Thymus (tissue), 11 donors: ENCODE measurements around the gene EIF4E1B. TPM values are rescaled to one million over a fixed set of nuclear protein-coding genes. Genes with fewer than 3 reads are reported as not detected.

Experiments
- DNase-seq, 9 donors: peaks; one replicate each; pipeline ENCODE4 v3.0.0-alpha.2; 2013; ENCODE audit warnings: low spot score in 9 of 9, low read depth in 6 of 9, missing footprints in 1 of 9
- H3K27ac ChIP-seq, 2 donors: one replicate each; pipeline ENCODE4 v1.5.1; 2013; ENCODE audit warnings: control low read depth in 1 of 2, low read depth in 1 of 2, low read length in 1 of 2, mild to moderate bottlenecking in 1 of 2, moderate library complexity in 1 of 2
- H3K27me3 ChIP-seq, 2 donors: one replicate each; pipeline ENCODE4 v1.5.1; 2013; ENCODE audit warnings: low read length in 1 of 2; ENCODE audit not compliant: control insufficient read depth in 2 of 2, insufficient read depth in 1 of 2
- H3K36me3 ChIP-seq, 2 donors: one replicate each; pipeline ENCODE4 v1.5.1; 2013; ENCODE audit warnings: low read length in 1 of 2, mild to moderate bottlenecking in 1 of 2, moderate library complexity in 1 of 2; ENCODE audit not compliant: control insufficient read depth in 2 of 2, insufficient read depth in 2 of 2
- H3K4me1 ChIP-seq, 2 donors: one replicate each; pipeline ENCODE4 v1.5.1; 2013; ENCODE audit warnings: low read length in 2 of 2; ENCODE audit not compliant: control insufficient read depth in 2 of 2, insufficient read depth in 2 of 2
- H3K4me3 ChIP-seq, 2 donors: one replicate each; pipeline ENCODE4 v1.5.1; 2013; ENCODE audit warnings: low read length in 2 of 2, control low read depth in 1 of 2, mild to moderate bottlenecking in 1 of 2
- H3K9me3 ChIP-seq, 2 donors: one replicate each; pipeline ENCODE4 v1.5.1; 2013; ENCODE audit warnings: low read length in 1 of 2, mild to moderate bottlenecking in 1 of 2; ENCODE audit not compliant: control insufficient read depth in 2 of 2, insufficient read depth in 1 of 2
- WGBS: extraction: QIAGEN DNeasy Blood & Tissue Kit; methylation state at CpG from one replicate; pipeline ENCODE4 v1.1.7; 2013; 5-methylcytosine and 5-hydroxymethylcytosine counted together
- polyA plus RNA-seq: library from polyadenylated mRNA; stranded (reverse); fragments of 200-250 nt; gene quantifications from one replicate; pipeline ENCODE4 v1.2.3, GENCODE V29; 2013
- total RNA-seq: library from RNA; stranded (reverse); fragments of 120-200 nt; gene quantifications from one replicate; pipeline ENCODE4 v1.2.4, GENCODE V29; 2013
- donor health status: healthy.

Gene EIF4E1B
- total and polyA plus RNA-seq, 2 donors = 0.05 TPM

DNA sequence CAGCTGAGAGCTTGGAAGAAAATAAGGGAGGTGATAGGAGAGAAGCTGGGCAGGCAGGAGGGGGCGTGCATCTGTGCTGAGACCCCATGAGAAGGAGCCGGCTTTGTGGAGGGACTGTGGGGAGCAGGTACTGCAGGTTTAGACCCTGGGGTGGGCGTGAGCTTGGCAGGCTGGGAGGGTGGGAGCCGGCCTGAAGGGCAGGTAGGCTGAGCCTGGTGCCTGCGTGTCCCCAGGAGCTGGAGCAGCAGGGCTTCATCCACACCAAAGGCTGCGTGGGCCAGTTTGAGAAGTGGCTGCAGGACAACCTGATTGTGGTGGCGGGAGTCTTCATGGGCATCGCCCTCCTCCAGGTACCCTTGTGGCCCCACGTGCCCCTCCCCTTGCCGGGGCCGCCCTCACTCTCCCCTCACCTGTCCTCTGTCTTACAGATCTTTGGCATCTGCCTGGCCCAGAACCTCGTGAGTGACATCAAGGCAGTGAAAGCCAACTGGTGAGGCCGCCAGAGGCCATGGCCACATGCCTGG lies 26.1 kb downstream of the EIF4E1B start:
- no peak overlapping the region for H3K4me3 ChIP-seq
- WGBS = 97% methylated on average over 13 of the region's 13 CpGs
- H3K27ac ChIP-seq = no peak overlapping the region
- H3K27me3 ChIP-seq = no peaks in the 10 kb centered on the region
- no peak for DNase-seq
- peaks cover 0 to 4% of the 10 kb centered on the region in 2 donors for H3K9me3 ChIP-seq
- peaks cover 0 to 8% of the 10 kb centered on the region in 2 donors for H3K36me3 ChIP-seq
- peaks cover 9 to 40% of the 10 kb centered on the region in 2 donors for H3K4me1 ChIP-seq

DNA sequence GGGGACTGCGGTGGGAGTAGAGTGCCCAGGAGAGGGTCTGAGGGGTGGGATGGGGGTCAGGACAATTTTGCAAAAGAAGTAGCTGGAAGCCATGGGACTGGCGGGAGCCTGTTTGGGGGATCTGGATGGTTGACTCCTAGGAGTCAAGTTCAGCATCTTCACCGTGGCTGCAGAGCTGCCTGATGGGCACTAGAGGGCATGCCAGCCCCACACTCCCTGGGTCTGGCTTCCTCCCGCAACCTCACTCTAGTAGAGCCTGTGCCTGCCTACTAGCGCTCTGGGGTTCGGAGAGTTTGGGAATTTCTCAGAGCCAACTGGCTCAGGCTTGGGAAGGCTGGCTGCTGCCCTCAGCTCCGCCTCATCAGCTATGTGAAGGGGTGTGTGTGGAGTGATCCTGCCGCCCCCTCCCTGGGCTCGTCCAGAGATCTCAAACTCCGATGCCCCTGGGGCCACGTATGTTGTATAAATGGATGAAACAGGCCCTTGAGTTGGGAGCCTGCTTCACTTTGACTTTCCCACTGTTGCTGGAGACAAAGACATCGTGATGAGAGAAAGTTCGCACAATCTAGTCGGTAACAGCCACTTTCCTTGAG lies 27.6 kb downstream of the EIF4E1B start:
- Histone ChIP-seq H3K4me1 (peaks cover 9 to 33% of the 10 kb centered on the region in 2 donors), H3K36me3 (peaks cover 0 to 8% of the 10 kb centered on the region in 2 donors), H3K27ac (no peak overlapping the region), H3K27me3 (peaks cover 0 to 9% of the 10 kb centered on the region in 2 donors), H3K9me3 (peaks cover 0 to 4% of the 10 kb centered on the region in 2 donors), H3K4me3 (no peak overlapping the region)
- peak in 7 of 9 donors; percentile 32 to 75 (median 59) for DNase-seq
- 57% methylated on average over 14 of the region's 14 CpGs for WGBS

- peak overlapping the region in 1 of 2 donors; percentile 2 for H3K4me3 ChIP-seq
- peak in 3 of 9 donors; percentile 22 to 66 (median 37) for DNase-seq
Observed at GRCh38 chr5:176658817-176659511, 28.5 kb downstream of the EIF4E1B start.

GRCh38 chr5:176659512-176659839 lies 29.0 kb downstream of the EIF4E1B start:
- WGBS = 88% methylated on average over 7 of the region's 7 CpGs
- no peak for DNase-seq
- Histone ChIP-seq H3K27me3 (peaks cover 2 to 18% of the 10 kb centered on the region in 2 donors), H3K9me3 (peaks cover 0 to 4% of the 10 kb centered on the region in 2 donors), H3K4me1 (peaks cover 9 to 20% of the 10 kb centered on the region in 2 donors), H3K36me3 (peaks cover 0 to 4% of the 10 kb centered on the region in 2 donors), H3K27ac (no peak overlapping the region), H3K4me3 (no peak overlapping the region)

More at GRCh38 chr5:176658817-176659511, 28.5 kb downstream of the EIF4E1B start:
- peaks cover 9 to 25% of the 10 kb centered on the region in 2 donors for H3K4me1 ChIP-seq
- H3K27me3 ChIP-seq = peaks cover 2 to 13% of the 10 kb centered on the region in 2 donors
- peaks cover 0 to 4% of the 10 kb centered on the region in 2 donors for H3K9me3 ChIP-seq
- peaks cover 0 to 6% of the 10 kb centered on the region in 2 donors for H3K36me3 ChIP-seq
- 23% methylated on average over 11 of the region's 11 CpGs for WGBS
- H3K27ac ChIP-seq = peak overlapping the region; percentile 37 to 57

DNA sequence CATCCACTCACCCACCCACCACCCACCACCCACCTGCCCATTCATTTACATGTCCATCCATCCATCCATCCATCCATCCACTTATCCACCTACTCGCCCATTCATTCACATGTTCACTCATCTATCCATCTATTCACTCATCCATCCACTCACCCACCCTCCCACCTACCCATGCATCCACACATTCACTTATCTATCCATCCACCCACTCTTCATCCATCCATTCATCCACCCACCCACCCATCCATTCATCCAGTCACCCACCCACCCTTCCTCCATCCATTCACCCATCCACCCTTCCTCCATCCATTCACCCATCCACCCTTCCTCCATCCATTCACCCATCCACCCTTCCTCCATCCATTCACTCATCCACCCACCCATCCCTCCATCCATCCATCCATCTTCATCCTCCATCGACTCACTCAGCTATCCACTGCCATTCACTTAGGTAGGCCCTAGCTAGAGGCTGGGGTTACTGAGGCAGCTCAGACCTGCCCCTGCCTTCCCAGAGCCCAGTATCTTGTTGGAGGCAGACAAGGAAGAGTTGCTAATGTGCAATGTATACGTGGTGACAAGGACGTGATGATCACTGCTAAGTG lies 29.5 kb downstream of the EIF4E1B start:
- Histone ChIP-seq H3K36me3 (peaks cover 0 to 4% of the 10 kb centered on the region in 2 donors), H3K27ac (no peak overlapping the region), H3K4me3 (no peak overlapping the region), H3K9me3 (peaks cover 0 to 4% of the 10 kb centered on the region in 2 donors), H3K27me3 (peaks cover 2 to 22% of the 10 kb centered on the region in 2 donors), H3K4me1 (peaks cover 9 to 19% of the 10 kb centered on the region in 2 donors)
- WGBS = 92% methylated on average over 4 of the region's 4 CpGs
- no peak for DNase-seq

DNA sequence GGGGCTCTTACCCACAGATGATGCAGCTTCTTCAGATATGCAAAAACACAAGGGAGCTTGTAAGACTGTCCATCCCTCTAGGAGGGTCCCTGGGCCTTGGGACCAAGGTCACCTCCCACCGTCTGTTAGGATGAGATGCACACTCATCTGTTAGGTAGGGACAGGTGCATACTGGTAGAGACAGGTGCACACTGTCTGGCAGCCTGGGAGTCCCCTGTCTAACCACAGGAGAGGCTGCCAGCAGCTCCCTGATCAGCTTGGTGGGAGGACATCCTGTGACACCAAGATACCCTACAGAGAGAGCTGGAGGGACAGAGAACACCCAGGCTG lies 30.0 kb downstream of the EIF4E1B start:
- H3K27ac ChIP-seq = no peak overlapping the region
- peaks cover 0 to 4% of the 10 kb centered on the region in 2 donors for H3K36me3 ChIP-seq
- peaks cover 2 to 28% of the 10 kb centered on the region in 2 donors for H3K27me3 ChIP-seq
- peaks cover 0 to 7% of the 10 kb centered on the region in 2 donors for H3K9me3 ChIP-seq
- peak in 1 of 9 donors; percentile 17 for DNase-seq
- H3K4me1 ChIP-seq = peaks cover 9 to 19% of the 10 kb centered on the region in 2 donors
- no peak overlapping the region for H3K4me3 ChIP-seq
- 12% methylated on average over 1 of the region's 1 CpG for WGBS

DNA sequence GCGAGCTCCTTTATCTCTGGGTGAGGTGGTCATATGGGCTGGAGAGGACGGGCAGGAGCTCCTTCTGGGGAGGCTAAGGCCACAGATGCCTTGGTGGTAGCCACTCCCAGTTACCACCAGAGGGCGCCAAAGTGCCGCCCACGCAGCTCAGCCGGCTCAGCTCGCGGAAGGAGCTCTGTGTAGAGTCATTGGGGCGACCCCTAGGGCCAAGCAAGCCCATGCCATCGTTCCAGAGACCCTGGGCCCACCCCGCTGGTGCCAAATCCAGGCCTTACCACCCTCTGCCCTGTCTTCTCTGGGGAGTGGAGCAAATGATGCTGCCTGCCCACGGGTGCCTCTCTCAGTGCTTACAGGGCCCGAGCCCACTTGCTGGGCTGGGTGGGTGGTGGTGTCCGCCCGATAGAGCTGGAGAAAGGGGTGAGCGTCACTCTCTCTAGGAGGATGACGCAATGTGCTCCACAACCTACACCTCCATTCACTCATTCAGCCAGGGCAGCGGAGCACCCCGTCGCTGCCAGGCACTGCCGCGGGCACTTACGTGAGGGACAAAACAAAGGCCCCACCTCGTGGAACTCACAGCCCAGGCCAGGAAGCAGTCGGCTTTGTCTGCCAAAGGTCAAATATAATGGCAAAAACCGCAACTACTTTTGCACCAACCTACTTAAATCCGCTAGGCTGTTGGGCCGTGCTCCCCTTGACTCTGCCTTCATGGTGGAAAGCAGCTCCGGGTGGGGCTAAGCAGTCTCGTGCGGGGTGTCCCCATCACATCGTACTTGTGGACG lies 30.6 kb downstream of the EIF4E1B start:
- Histone ChIP-seq H3K9me3 (peaks cover 0 to 7% of the 10 kb centered on the region in 2 donors), H3K27me3 (peaks cover 2 to 33% of the 10 kb centered on the region in 2 donors), H3K4me1 (peaks cover 9 to 19% of the 10 kb centered on the region in 2 donors), H3K27ac (no peak overlapping the region), H3K4me3 (no peak overlapping the region), H3K36me3 (peaks cover 0 to 4% of the 10 kb centered on the region in 2 donors)
- DNase-seq = peak in 8 of 9 donors; percentile 52 to 90 (median 77)
- WGBS = 62% methylated on average over 33 of the region's 33 CpGs

DNA sequence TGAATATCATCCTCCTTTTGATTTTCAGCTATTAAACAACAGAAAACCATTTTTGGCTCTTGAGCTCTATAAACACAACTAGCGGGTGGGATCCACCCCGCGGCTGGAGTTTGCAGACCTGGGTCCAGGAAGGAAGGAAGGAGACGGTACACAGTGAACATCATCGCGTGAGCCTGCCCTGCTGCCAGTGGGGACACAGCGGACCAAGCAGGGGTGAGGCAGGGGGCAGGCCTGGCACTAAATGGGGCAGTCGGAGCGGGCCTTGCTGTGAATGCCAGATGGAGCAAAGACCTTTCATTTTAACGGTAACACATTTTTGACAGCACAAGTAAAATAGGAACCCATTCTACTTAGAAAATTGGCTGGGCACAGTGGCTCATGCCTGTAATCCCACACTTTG lies 31.2 kb downstream of the EIF4E1B start:
- H3K27ac ChIP-seq = no peak overlapping the region
- H3K9me3 ChIP-seq = peaks cover 0 to 7% of the 10 kb centered on the region in 2 donors
- WGBS = 87% methylated on average over 10 of the region's 10 CpGs
- DNase-seq = no peak
- peaks cover 0 to 4% of the 10 kb centered on the region in 2 donors for H3K36me3 ChIP-seq
- peaks cover 9 to 19% of the 10 kb centered on the region in 2 donors for H3K4me1 ChIP-seq
- H3K27me3 ChIP-seq = peaks cover 2 to 37% of the 10 kb centered on the region in 2 donors
- H3K4me3 ChIP-seq = no peak overlapping the region
